ENCODE measurements around the gene RSPH6A.

RSPH6A gene

GRCh38 chr19:45780448-45781213 is 34.5 kb downstream of the RSPH6A start:
- peaks cover 0 to 5% of the 10 kb centered on the region in 2 donors for H3K27me3 ChIP-seq (ENCODE audit: control insufficient read depth in 1 of 2, insufficient read depth in 2 of 2, low read length in 2 of 2)
- no peaks in the 10 kb centered on the region for H3K9me3 ChIP-seq (ENCODE audit: control insufficient read depth in 1 of 2, low read length in 2 of 2)
- peak overlapping the region in 1 of 2 donors; percentile 49 for H3K4me3 ChIP-seq (ENCODE audit: low read depth in 1 of 2, low read length in 2 of 2)
- peaks cover 22 to 33% of the 10 kb centered on the region in 2 donors for H3K4me1 ChIP-seq (ENCODE audit: control insufficient read depth in 1 of 2, insufficient read depth in 2 of 2, low read length in 2 of 2)
- H3K36me3 ChIP-seq (ENCODE audit: control insufficient read depth in 1 of 2, insufficient read depth in 2 of 2, low read length in 2 of 2): peaks cover 12 to 22% of the 10 kb centered on the region in 2 donors
- H3K27ac ChIP-seq (ENCODE audit: low read depth, low read length): no peak overlapping the region
- H3K9ac ChIP-seq (ENCODE audit: low read depth in 1 of 2, low read length in 2 of 2): peak overlapping the region in 1 of 2 donors; percentile 47

GRCh38 chr19:45780146-45780447 is 35.0 kb downstream of the RSPH6A start:
- peak overlapping the region; percentile 45 to 49 for H3K4me3 ChIP-seq (ENCODE audit: low read depth in 1 of 2, low read length in 2 of 2)
- peak overlapping the region; percentile 23 to 43 for H3K9ac ChIP-seq (ENCODE audit: low read depth in 1 of 2, low read length in 2 of 2)
- H3K4me1 ChIP-seq (ENCODE audit: control insufficient read depth in 1 of 2, insufficient read depth in 2 of 2, low read length in 2 of 2): peaks cover 22 to 33% of the 10 kb centered on the region in 2 donors
- no peak overlapping the region for H3K27ac ChIP-seq (ENCODE audit: low read depth, low read length)
- peaks cover 0 to 5% of the 10 kb centered on the region in 2 donors for H3K27me3 ChIP-seq (ENCODE audit: control insufficient read depth in 1 of 2, insufficient read depth in 2 of 2, low read length in 2 of 2)
- H3K36me3 ChIP-seq (ENCODE audit: control insufficient read depth in 1 of 2, insufficient read depth in 2 of 2, low read length in 2 of 2): peaks cover 12 to 22% of the 10 kb centered on the region in 2 donors
- no peaks in the 10 kb centered on the region for H3K9me3 ChIP-seq (ENCODE audit: control insufficient read depth in 1 of 2, low read length in 2 of 2)

GRCh38 chr19:45779231-45780145 is 35.6 kb downstream of the RSPH6A start:
- peak overlapping the region; percentile 59 to 65 for H3K4me3 ChIP-seq (ENCODE audit: low read depth in 1 of 2, low read length in 2 of 2)
- peaks cover 12 to 15% of the 10 kb centered on the region in 2 donors for H3K36me3 ChIP-seq (ENCODE audit: control insufficient read depth in 1 of 2, insufficient read depth in 2 of 2, low read length in 2 of 2)
- H3K27ac ChIP-seq (ENCODE audit: low read depth, low read length): no peak overlapping the region
- peaks cover 22 to 33% of the 10 kb centered on the region in 2 donors for H3K4me1 ChIP-seq (ENCODE audit: control insufficient read depth in 1 of 2, insufficient read depth in 2 of 2, low read length in 2 of 2)
- H3K9me3 ChIP-seq (ENCODE audit: control insufficient read depth in 1 of 2, low read length in 2 of 2): no peaks in the 10 kb centered on the region
- peaks cover 0 to 5% of the 10 kb centered on the region in 2 donors for H3K27me3 ChIP-seq (ENCODE audit: control insufficient read depth in 1 of 2, insufficient read depth in 2 of 2, low read length in 2 of 2)
- peak overlapping the region; percentile 23 to 54 for H3K9ac ChIP-seq (ENCODE audit: low read depth in 1 of 2, low read length in 2 of 2)

GRCh38 chr19:45778010-45778661 is 37.0 kb downstream of the RSPH6A start:
- H3K9me3 ChIP-seq (ENCODE audit: control insufficient read depth in 1 of 2, low read length in 2 of 2): no peaks in the 10 kb centered on the region
- peaks cover 0 to 5% of the 10 kb centered on the region in 2 donors for H3K27me3 ChIP-seq (ENCODE audit: control insufficient read depth in 1 of 2, insufficient read depth in 2 of 2, low read length in 2 of 2)
- H3K27ac ChIP-seq (ENCODE audit: low read depth, low read length): no peak overlapping the region
- peaks cover 12 to 15% of the 10 kb centered on the region in 2 donors for H3K36me3 ChIP-seq (ENCODE audit: control insufficient read depth in 1 of 2, insufficient read depth in 2 of 2, low read length in 2 of 2)
- peaks cover 22 to 39% of the 10 kb centered on the region in 2 donors for H3K4me1 ChIP-seq (ENCODE audit: control insufficient read depth in 1 of 2, insufficient read depth in 2 of 2, low read length in 2 of 2)
- H3K9ac ChIP-seq (ENCODE audit: low read depth in 1 of 2, low read length in 2 of 2): no peak overlapping the region
- no peak overlapping the region for H3K4me3 ChIP-seq (ENCODE audit: low read depth in 1 of 2, low read length in 2 of 2)

- peaks cover 12 to 15% of the 10 kb centered on the region in 2 donors for H3K36me3 ChIP-seq (ENCODE audit: control insufficient read depth in 1 of 2, insufficient read depth in 2 of 2, low read length in 2 of 2)
- H3K27me3 ChIP-seq (ENCODE audit: control insufficient read depth in 1 of 2, insufficient read depth in 2 of 2, low read length in 2 of 2): peaks cover 0 to 5% of the 10 kb centered on the region in 2 donors
These were observed 37.6 kb downstream of the RSPH6A start for GRCh38 chr19:45777395-45777961.

GRCh38 chr19:45774765-45775164 is 40.3 kb downstream of the RSPH6A start:
- Histone ChIP-seq H3K36me3 (ENCODE audit: control insufficient read depth in 1 of 2, insufficient read depth in 2 of 2, low read length in 2 of 2) (peaks cover 12 to 15% of the 10 kb centered on the region in 2 donors), H3K4me3 (ENCODE audit: low read depth in 1 of 2, low read length in 2 of 2) (no peak overlapping the region), H3K9me3 (ENCODE audit: control insufficient read depth in 1 of 2, low read length in 2 of 2) (no peaks in the 10 kb centered on the region), H3K9ac (ENCODE audit: low read depth in 1 of 2, low read length in 2 of 2) (no peak overlapping the region), H3K27me3 (ENCODE audit: control insufficient read depth in 1 of 2, insufficient read depth in 2 of 2, low read length in 2 of 2) (peaks cover 0 to under 1% of the 10 kb centered on the region in 2 donors), H3K27ac (ENCODE audit: low read depth, low read length) (no peak overlapping the region), H3K4me1 (ENCODE audit: control insufficient read depth in 1 of 2, insufficient read depth in 2 of 2, low read length in 2 of 2) (peaks cover 29 to 40% of the 10 kb centered on the region in 2 donors)

More at GRCh38 chr19:45777395-45777961, 37.6 kb downstream of the RSPH6A start:
- Histone ChIP-seq H3K9me3 (ENCODE audit: control insufficient read depth in 1 of 2, low read length in 2 of 2) (no peaks in the 10 kb centered on the region), H3K4me1 (ENCODE audit: control insufficient read depth in 1 of 2, insufficient read depth in 2 of 2, low read length in 2 of 2) (peaks cover 29 to 46% of the 10 kb centered on the region in 2 donors), H3K4me3 (ENCODE audit: low read depth in 1 of 2, low read length in 2 of 2) (no peak overlapping the region), H3K9ac (ENCODE audit: low read depth in 1 of 2, low read length in 2 of 2) (no peak overlapping the region), H3K27ac (ENCODE audit: low read depth, low read length) (no peak overlapping the region)

- H3K27ac ChIP-seq (ENCODE audit: low read depth, low read length): no peak overlapping the region
- H3K27me3 ChIP-seq (ENCODE audit: control insufficient read depth in 1 of 2, insufficient read depth in 2 of 2, low read length in 2 of 2): no peaks in the 10 kb centered on the region
- H3K4me1 ChIP-seq (ENCODE audit: control insufficient read depth in 1 of 2, insufficient read depth in 2 of 2, low read length in 2 of 2): peaks cover 21 to 31% of the 10 kb centered on the region in 2 donors
- no peaks in the 10 kb centered on the region for H3K9me3 ChIP-seq (ENCODE audit: control insufficient read depth in 1 of 2, low read length in 2 of 2)
- peak overlapping the region in 1 of 2 donors; percentile 83 for H3K9ac ChIP-seq (ENCODE audit: low read depth in 1 of 2, low read length in 2 of 2)
- H3K36me3 ChIP-seq (ENCODE audit: control insufficient read depth in 1 of 2, insufficient read depth in 2 of 2, low read length in 2 of 2): peaks cover 12 to 15% of the 10 kb centered on the region in 2 donors
- H3K4me3 ChIP-seq (ENCODE audit: low read depth in 1 of 2, low read length in 2 of 2): no peak overlapping the region
These were observed 41.7 kb downstream of the RSPH6A start for GRCh38 chr19:45773384-45773783.

- Histone ChIP-seq H3K4me1 (ENCODE audit: control insufficient read depth in 1 of 2, insufficient read depth in 2 of 2, low read length in 2 of 2) (peaks cover 19 to 29% of the 10 kb centered on the region in 2 donors), H3K27me3 (ENCODE audit: control insufficient read depth in 1 of 2, insufficient read depth in 2 of 2, low read length in 2 of 2) (no peaks in the 10 kb centered on the region), H3K9me3 (ENCODE audit: control insufficient read depth in 1 of 2, low read length in 2 of 2) (no peaks in the 10 kb centered on the region), H3K9ac (ENCODE audit: low read depth in 1 of 2, low read length in 2 of 2) (peak overlapping the region; percentile 83 to 96), H3K36me3 (ENCODE audit: control insufficient read depth in 1 of 2, insufficient read depth in 2 of 2, low read length in 2 of 2) (peaks cover 11 to 14% of the 10 kb centered on the region in 2 donors), H3K4me3 (ENCODE audit: low read depth in 1 of 2, low read length in 2 of 2) (peak overlapping the region; percentile 73 to 74), H3K27ac (ENCODE audit: low read depth, low read length) (peak overlapping the region; percentile 80)
These were observed 42.2 kb downstream of the RSPH6A start for GRCh38 chr19:45772912-45773311.

GRCh38 chr19:45772130-45772840 is 42.8 kb downstream of the RSPH6A start:
- peak overlapping the region; percentile 83 to 96 for H3K9ac ChIP-seq (ENCODE audit: low read depth in 1 of 2, low read length in 2 of 2)
- peaks cover 5 to 8% of the 10 kb centered on the region in 2 donors for H3K36me3 ChIP-seq (ENCODE audit: control insufficient read depth in 1 of 2, insufficient read depth in 2 of 2, low read length in 2 of 2)
- no peaks in the 10 kb centered on the region for H3K9me3 ChIP-seq (ENCODE audit: control insufficient read depth in 1 of 2, low read length in 2 of 2)
- H3K4me1 ChIP-seq (ENCODE audit: control insufficient read depth in 1 of 2, insufficient read depth in 2 of 2, low read length in 2 of 2): peaks cover 19 to 29% of the 10 kb centered on the region in 2 donors
- no peaks in the 10 kb centered on the region for H3K27me3 ChIP-seq (ENCODE audit: control insufficient read depth in 1 of 2, insufficient read depth in 2 of 2, low read length in 2 of 2)
- peak overlapping the region; percentile 73 to 74 for H3K4me3 ChIP-seq (ENCODE audit: low read depth in 1 of 2, low read length in 2 of 2)
- peak overlapping the region; percentile 80 for H3K27ac ChIP-seq (ENCODE audit: low read depth, low read length)
